Thyroid gland (tissue), 4 donors: ENCODE results near the gene BRAF. TPM values are rescaled to one million over a fixed set of nuclear protein-coding genes. Genes with fewer than 3 reads are reported as not detected.
A peak's percentile ranks its signal among the peaks of the same experiment; 100 is the strongest.
"Not testable (repeated sequence)": the region's sequence is repeated elsewhere in the genome, so short reads cannot be mapped to it uniquely, and the experiment has no call there.

ENCODE experiments used
- DNase-seq, 2 donors: peaks; one replicate each; pipeline ENCODE4 v3.0.0-alpha.2; 2019
- H3K27ac ChIP-seq, 3 donors: fragments of 200-600 bp; sonication (generic); 1 replicate in 2 of 3; 2 replicates in 1 of 3; pipeline ENCODE4 v1.5.1; 2016 to 2019; ENCODE audit warnings: mild to moderate bottlenecking in 1 of 3, moderate library complexity in 1 of 3
- H3K27me3 ChIP-seq: fragments of 200-600 bp; sonication (generic); one replicate; pipeline ENCODE4 v1.5.1; 2019
- H3K36me3 ChIP-seq, 2 donors: fragments of 200-600 bp; sonication (generic); one replicate each; pipeline ENCODE4 v1.5.1; 2016 to 2019
- H3K4me1 ChIP-seq, 2 donors: fragments of 200-600 bp; sonication (generic); one replicate each; pipeline ENCODE4 v1.5.1; 2017 to 2019
- H3K4me3 ChIP-seq, 3 donors: fragments of 200-600 bp; sonication (generic); replicated peaks in 1 of 3; 1 replicate in 2 of 3; 2 replicates in 1 of 3; pipeline ENCODE4 v1.5.1; 2016; ENCODE audit warnings: mild to moderate bottlenecking in 1 of 3
- H3K9me3 ChIP-seq: fragments of 200-600 bp; sonication (generic); one replicate; pipeline ENCODE4 v1.5.1; 2017
- CTCF ChIP-seq, 6 experiments: fragments of 200-600 bp in 3 of 6; fragments of 450-650 bp in 3 of 6; sonication (generic) in 3 of 6; IDR thresholded peaks; one replicate each; pipeline ENCODE4 v1.5.1; 2016 to 2019; ENCODE audit warnings: antibody characterized with exemption in 6 of 6, mild to moderate bottlenecking in 2 of 6, inconsistent platforms in 1 of 6, moderate library complexity in 1 of 6
- POLR2A ChIP-seq, 2 donors: fragments of 450-650 bp; IDR thresholded peaks; one replicate each; pipeline ENCODE4 v1.6.1; 2017; ENCODE audit warnings: antibody characterized with exemption in 2 of 2, mild to moderate bottlenecking in 2 of 2, moderate library complexity in 1 of 2
- whole genome bisulfite sequencing, 2 donors: methylation state at CpG; one replicate each; pipeline ENCODE4 v1.1.5; 2017; 5-methylcytosine and 5-hydroxymethylcytosine counted together
- intact Hi-C: fragments of 100-400 bp; cut with DNase I; formaldehyde crosslinking; loops from one replicate; pipeline ENCODE4 v1.15.1; 2023
- total RNA-seq, 4 donors: library from RNA; depleted of rRNA; stranded (reverse); fragments of >200 nt; gene quantifications; one replicate each; pipeline ENCODE4 v1.2.3, GENCODE V29; 2016

BRAF gene
- total RNA-seq, 4 donors from 2014 or later, result 71.5 to 135 (median 102) TPM

- no peaks in the 10 kb centered on the region for H3K9me3 ChIP-seq
- DNase-seq, result no peak
- 94 to 96% methylated on average over 3 of the region's 3 CpGs for WGBS, 2 donors
- no peaks in the 10 kb centered on the region for H3K27me3 ChIP-seq
- no peak overlapping the region for H3K4me3 ChIP-seq
- intact Hi-C loops, result no loop called here
- H3K36me3 ChIP-seq, result peaks cover 3 to 7% of the 10 kb centered on the region in 2 donors
- no peak overlapping the region for H3K27ac ChIP-seq
- no peak for TF ChIP-seq POLR2A (IDR thresholded peaks at IDR 0.05)
- no peak for TF ChIP-seq CTCF (IDR thresholded peaks at IDR 0.05)
- peaks cover 9 to 17% of the 10 kb centered on the region in 2 donors for H3K4me1 ChIP-seq
Observed at GRCh38 chr7:140773104-140773503, 151.6 kb downstream of the BRAF start.

GRCh38 chr7:140771826-140772225 lies 152.9 kb downstream of the BRAF start:
- peaks cover 2 to 7% of the 10 kb centered on the region in 2 donors for H3K36me3 ChIP-seq
- DNase-seq, result no peak
- no peaks in the 10 kb centered on the region for H3K9me3 ChIP-seq
- intact Hi-C loops, result no loop called here
- H3K4me1 ChIP-seq, result peaks cover 9 to 17% of the 10 kb centered on the region in 2 donors
- no peaks in the 10 kb centered on the region for H3K27me3 ChIP-seq
- TF ChIP-seq CTCF (IDR thresholded peaks at IDR 0.05), result no peak
- no peak for TF ChIP-seq POLR2A (IDR thresholded peaks at IDR 0.05)
- no peak overlapping the region for H3K4me3 ChIP-seq
- H3K27ac ChIP-seq, result no peak overlapping the region

GRCh38 chr7:140769852-140770251 lies 154.9 kb downstream of the BRAF start:
- Histone ChIP-seq H3K4me3 (no peak overlapping the region), H3K36me3 (no peaks in the 10 kb centered on the region), H3K9me3 (no peaks in the 10 kb centered on the region), H3K4me1 (peaks cover 8 to 17% of the 10 kb centered on the region in 2 donors), H3K27me3 (no peaks in the 10 kb centered on the region), H3K27ac (no peak overlapping the region)
- DNase-seq, result no peak
- 90 to 95% methylated on average over 3 of the region's 3 CpGs for whole genome bisulfite sequencing, 2 donors
- TF ChIP-seq CTCF (IDR thresholded peaks at IDR 0.05) (no peak), POLR2A (IDR thresholded peaks at IDR 0.05) (no peak)
- intact Hi-C loops, result no loop called here

GRCh38 chr7:140767418-140767817 lies 157.3 kb downstream of the BRAF start:
- no peaks in the 10 kb centered on the region for H3K36me3 ChIP-seq
- intact Hi-C loops, result no loop called here
- no peak for TF ChIP-seq POLR2A (IDR thresholded peaks at IDR 0.05)
- TF ChIP-seq CTCF (IDR thresholded peaks at IDR 0.05), result no peak
- WGBS, 2 donors, result 95% methylated on average over 3 of the region's 3 CpGs
- H3K4me3 ChIP-seq, result no peak overlapping the region
- no peak overlapping the region for H3K27ac ChIP-seq
- DNase-seq, result no peak
- no peaks in the 10 kb centered on the region for H3K9me3 ChIP-seq
- no peaks in the 10 kb centered on the region for H3K27me3 ChIP-seq
- peaks cover 0 to 9% of the 10 kb centered on the region in 2 donors for H3K4me1 ChIP-seq

GRCh38 chr7:140765441-140765840 lies 159.3 kb downstream of the BRAF start:
- H3K4me1 ChIP-seq, DNase-seq, H3K4me3 ChIP-seq, H3K36me3 ChIP-seq, intact Hi-C loops, H3K9me3 ChIP-seq, H3K27me3 ChIP-seq, H3K27ac ChIP-seq: not testable (repeated sequence)
- WGBS, 2 donors, result 100% methylated on average over 1 of the region's 1 CpG; no CpG with 5 or more reads in 1 of the 2 donors

- H3K36me3 ChIP-seq, H3K9me3 ChIP-seq, H3K27me3 ChIP-seq, H3K4me3 ChIP-seq, intact Hi-C loops, DNase-seq: not testable (repeated sequence)
- WGBS, 2 donors, result 96 to 99% methylated on average over 13 to 18 of the region's 25 CpGs
- H3K27ac ChIP-seq, result peak overlapping the region in 2 of 3 donors; percentile 25 to 49
- peaks cover 8 to 14% of the 10 kb centered on the region in 2 donors for H3K4me1 ChIP-seq
Observed at GRCh38 chr7:140763166-140763565, 161.6 kb downstream of the BRAF start.

GRCh38 chr7:140761375-140761774 lies 163.4 kb downstream of the BRAF start:
- H3K4me3 ChIP-seq, H3K36me3 ChIP-seq, H3K9me3 ChIP-seq, DNase-seq, intact Hi-C loops, H3K27me3 ChIP-seq: not testable (repeated sequence)
- Histone ChIP-seq H3K4me1 (peaks cover 8 to 14% of the 10 kb centered on the region in 2 donors), H3K27ac (peak overlapping the region in 1 of 3 donors; percentile 23)
- 87 to 96% methylated on average over 3 of the region's 3 CpGs for WGBS, 2 donors
